NCI-H1417 (cell line): ENCODE measurements around the gene MGAT1.
A peak's percentile ranks its signal among the peaks of the same experiment; 100 is the strongest.

ENCODE experiments used
- DNase-seq, 3 experiments: peaks; one replicate each; lab custom pipeline; 2025; lab: John Stamatoyannopoulos, UW

Gene MGAT1

DNA sequence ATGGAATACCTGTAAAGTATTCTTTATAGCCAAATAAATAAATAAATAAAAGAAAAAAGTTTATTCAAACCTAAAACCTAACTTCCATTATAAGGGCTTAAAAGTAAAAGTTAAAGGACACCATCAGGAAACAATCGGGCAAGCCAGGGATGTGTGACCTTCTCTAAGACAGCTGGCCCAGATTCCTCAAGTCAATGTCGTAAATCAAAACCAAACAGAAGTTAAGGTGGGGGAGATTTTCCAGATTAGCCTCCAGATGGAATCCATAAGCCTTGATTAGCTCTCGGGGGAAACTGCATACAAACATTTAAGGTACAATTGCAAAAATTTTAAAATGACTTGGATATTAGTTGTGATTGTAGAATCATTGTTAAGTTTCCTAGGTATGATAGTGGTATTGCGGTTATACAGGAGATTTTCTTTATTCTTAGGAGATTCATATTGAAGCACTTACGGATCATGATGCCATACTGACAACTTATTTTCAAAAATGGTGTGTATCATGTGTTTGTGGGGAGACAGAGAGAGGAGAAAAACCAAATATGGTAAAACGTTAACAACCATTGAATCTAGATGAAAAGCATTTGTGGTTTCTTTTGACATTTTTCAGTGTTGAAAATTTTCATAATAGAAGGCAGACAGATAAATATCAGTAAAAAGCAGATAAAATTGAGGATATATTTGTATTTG lies 21.5 kb upstream of the MGAT1 start:
- no peak for DNase-seq

DNA sequence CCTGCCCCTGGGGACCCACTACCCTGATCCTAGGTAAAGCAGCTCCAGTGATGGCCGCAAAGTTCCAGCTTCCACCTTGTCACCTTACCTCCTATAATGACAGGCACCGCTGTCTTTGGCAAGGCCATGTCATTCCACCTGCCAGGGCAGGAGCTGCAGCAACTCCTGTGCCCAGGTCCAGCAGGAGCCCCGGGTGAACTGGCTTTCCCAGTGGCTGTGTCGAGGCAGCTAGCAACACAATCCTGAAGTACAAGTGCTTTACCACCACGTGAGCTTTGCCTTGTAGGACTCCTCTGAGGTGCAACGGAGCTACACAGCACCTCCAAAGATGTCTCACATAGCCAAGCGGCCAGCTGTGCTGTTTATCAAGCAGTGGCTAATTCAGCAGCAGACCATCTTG lies 20.7 kb upstream of the MGAT1 start:
- no peak for DNase-seq

DNA sequence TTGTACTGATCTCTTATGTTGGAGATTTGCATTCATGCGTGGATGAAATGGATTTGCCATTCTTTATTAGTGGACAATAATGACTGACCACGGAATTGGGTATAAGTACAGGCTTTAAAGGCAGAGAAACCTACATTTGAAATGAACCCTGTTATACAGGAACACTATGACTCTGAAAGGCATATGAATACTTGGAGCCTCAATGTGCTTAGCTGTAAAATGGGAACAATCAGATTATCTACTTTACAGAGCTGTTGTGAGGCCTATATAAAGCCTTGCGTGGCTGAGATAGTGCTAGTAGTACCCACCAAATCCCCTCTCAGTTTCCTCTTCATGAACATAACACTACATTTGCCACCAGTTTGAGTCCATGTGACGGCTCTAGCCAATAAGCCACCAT lies 18.9 kb upstream of the MGAT1 start:
- no peak for DNase-seq

DNA sequence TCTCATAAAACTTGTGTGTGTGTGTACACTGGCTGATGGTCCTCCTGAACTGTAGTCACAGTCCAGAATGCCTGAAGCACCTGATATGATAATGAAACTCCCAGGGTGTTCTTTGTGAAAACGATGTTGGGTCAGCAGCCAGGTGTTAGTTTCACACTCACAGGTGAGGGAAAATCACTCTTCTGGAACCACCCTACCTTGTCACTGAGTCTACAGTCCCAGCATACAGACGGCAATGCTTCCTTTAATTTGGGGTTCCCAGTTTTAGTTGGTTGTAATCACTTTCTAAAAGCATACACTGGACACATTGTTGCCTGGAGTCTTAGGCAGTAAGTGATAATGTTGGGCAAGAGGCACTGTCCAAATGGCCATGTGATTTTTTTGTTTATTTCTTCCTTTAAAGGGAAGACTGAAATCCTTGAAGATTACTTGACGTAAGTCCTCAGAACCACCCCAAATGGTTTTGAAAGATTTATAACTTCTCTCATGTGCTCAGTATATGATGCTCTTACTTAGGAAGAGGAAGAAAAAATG lies 18.2 kb upstream of the MGAT1 start:
- peak in 1 of 3 experiments; percentile 20 for DNase-seq

DNA sequence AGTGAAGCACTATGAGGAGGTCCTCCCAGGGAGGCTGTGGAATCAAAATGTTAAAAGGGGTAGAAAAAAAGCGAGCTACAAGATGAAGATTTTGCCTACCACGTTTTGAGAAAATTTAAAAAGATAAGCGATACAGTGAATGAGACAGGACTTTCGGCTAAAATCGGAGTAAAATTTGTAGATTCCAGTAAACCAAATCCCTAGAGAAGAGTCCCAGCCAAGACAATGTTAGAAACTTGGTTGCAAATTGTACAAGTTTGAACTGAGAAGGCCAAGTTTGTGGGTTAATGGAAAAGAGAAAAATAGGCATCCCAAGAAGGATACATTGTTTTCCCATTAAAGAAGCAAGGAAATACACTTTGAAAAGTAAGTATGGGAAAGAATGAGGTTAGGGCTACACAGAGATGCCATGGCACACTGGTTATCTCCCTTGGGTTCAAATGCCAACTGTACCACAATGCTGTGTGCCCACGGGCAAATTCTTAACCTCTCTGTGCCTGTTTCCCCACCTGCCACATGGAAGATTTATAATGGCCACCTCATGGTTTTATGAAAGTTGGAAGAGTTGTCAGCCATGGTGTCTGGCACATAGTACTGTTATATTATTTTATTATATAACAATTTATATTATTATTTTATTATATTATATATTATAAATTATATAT lies 16.2 kb upstream of the MGAT1 start:
- DNase-seq, result no peak

DNA sequence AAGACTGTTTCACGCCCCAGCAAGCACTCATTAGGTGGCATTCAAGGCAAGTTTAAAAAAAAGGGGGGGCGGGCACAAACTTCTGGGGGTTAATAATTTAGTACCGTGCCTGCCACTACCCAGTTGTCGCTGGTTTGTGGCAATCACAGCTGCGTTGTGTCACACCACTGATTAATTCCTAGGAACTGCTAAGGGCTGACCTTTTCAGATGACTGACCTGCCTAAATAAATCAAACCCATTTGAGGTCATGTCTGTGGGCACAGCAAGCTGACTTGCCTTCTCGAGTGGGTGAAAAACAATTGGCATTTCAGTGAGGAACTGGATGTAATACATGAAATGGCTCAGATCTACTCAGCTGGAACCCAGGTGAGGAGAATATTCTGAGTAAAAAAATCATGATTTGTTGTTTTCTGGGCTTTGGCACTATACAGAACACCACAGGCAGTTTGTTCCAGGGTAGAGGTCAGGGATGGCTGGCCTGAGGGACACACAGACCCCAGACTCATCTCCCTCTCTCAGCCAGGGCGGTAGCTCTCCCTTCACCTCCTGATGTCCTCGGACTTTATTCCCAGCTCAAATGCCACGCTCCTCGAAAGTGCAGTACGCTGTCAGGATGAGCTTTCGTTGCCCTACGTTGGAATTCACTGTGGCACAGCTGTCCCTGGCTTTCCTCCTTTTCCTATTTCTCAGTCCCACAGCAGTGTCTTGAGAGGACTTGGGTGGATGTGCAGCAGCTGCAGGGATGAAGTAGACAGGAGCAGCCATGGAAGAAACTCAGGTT lies 15.5 kb upstream of the MGAT1 start:
- no peak for DNase-seq

DNA sequence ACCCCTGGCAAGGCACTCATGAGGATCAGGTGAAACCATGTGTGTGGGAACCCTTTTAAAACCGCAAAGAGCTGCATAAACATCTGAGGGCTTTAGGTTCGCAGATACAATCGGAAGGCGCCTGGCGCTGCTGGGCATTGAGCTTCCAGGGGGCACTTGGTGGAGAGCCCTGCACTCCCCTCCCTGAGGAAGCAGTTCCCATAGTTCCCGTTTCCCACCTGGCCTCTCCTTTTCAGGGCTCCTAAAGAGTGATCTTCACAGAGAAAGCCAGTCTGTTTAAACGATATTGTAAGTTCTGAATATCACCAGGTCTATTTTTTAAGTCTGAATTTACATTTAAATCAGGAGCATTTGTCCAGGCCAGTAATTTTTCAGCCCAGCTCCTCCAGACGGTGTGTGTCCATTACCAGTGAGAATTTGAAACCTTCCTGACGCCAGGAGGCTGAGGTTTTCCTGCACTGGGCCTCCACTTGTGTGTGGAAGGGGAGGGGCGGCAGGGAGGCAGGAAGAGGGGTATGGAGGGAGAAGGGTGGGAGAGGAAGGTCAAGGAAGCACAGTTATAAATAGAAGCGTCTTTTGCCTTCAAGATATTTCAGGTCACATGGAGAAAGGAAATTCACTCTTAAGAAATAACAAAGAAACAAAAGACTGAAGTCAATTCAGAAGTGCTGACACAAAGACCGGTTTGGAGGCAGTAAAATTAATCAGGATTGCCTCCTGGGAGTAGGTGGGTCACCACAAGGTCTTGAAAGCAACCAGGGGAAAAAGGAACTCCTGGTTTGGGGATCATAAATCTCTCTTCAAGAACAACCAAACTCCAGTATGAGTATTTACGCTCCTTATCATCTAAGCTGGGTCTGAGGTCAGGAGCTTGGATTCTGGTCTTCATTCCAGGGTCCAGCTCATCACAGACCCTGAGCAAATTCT lies 14.3 kb upstream of the MGAT1 start:
- DNase-seq, result peak in 2 of 3 experiments; percentile 6 to 86

DNA sequence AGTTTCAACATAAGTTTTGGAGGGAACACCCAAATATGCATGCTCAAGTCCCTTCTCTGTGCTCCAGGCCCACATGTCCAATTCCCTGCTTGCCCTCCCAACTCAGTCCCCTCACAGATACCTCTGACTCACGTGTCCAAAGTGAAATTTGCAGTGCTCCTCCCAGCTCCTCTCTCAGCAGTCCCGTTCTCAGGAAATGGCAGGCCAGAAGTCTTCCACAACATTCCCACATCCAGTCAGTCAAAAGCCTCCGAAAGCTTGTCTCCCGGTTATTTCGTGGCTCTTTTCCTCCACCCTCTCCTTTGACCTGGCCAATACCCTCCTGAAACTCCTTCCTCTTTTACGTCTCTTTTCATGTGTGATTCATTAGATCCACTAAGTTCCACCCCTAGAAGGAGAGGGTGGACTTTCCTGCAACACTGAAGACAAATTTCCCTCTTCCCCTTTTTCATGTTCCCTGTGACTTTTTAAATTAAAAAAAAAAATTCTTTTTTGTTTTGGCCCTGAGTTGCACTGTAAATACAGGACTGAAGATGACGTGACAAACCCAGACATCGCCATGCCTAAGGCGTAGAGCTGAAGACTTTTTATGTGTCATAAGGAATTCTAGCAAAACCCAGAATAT lies 12.8 kb upstream of the MGAT1 start:
- no peak for DNase-seq

DNA sequence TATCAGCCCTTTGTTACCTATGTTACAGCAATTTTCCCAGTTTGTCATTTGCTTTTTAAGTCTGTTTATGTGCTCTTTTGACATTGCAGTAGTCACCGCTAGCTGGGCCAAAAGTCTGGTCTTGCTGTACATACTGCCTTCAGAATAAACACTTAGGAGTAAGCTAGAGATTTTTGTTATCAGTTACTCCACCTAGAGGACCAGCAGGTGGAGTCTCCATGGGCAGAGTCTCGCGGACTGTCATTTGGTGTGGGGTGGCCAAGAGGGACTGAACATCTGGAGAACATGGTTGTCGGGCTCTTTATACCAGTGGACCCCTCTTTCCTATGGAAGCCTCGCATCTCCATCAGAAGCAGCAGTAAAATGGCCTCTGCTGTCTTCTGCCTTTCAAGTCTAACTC lies 10.8 kb upstream of the MGAT1 start:
- DNase-seq, result no peak

DNA sequence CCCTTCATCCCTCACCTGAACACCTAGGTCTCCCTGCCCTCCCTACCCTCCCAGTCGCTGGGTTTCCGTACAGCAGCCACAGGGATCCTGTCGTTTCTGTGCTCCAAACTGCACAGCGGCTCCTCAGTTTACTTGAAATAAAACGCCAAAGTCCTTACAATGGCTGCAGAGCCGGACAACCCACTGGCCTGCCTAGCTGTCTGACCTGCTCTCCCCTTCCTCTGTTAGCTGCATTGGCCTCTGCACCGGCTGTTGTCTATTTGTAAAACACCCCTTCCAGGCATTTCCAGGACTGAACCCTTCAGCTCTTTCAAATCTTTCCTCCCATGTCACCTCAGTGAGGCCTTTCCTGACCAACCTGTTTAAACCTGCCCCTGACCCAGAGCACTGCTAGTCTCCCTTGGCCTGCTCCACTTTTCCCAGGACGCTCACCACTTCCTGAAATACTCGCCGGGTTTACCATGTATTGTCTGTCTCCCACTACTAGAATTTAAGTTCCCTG lies 9.1 kb upstream of the MGAT1 start:
- peak in 2 of 3 experiments; percentile 20 to 43 for DNase-seq

DNA sequence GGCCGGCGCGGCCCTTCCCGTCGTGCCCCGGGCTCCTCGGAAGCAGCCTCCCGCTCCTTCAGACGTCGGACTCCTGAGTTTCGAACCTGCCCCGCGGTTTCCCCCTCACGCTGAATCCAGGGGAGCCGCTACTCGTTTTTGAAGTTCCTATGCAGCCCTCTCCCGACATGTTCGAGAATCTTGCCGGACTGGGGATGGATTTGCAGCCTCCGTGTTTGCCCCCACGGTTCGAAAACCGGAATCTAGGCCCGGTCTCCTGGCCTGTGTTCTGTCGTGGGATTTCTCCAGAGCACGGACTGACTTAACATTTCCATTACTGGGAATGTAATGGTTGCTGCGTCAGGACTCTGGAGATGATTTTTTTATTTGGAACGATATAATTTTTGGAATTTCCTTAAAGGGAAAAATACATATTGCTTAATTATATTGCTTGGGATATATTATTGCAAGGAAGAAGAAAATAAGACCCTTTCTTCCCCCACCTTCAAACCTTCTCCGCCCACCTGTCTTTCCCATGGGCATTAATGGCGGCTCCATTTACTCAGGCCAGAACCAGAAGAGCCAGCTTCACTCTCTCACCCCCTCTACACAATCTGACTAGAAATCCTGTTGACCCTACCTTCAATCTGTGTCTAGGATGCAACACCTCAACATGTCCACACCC lies 8.5 kb upstream of the MGAT1 start:
- peak in 2 of 3 experiments; percentile 20 to 43 for DNase-seq

DNA sequence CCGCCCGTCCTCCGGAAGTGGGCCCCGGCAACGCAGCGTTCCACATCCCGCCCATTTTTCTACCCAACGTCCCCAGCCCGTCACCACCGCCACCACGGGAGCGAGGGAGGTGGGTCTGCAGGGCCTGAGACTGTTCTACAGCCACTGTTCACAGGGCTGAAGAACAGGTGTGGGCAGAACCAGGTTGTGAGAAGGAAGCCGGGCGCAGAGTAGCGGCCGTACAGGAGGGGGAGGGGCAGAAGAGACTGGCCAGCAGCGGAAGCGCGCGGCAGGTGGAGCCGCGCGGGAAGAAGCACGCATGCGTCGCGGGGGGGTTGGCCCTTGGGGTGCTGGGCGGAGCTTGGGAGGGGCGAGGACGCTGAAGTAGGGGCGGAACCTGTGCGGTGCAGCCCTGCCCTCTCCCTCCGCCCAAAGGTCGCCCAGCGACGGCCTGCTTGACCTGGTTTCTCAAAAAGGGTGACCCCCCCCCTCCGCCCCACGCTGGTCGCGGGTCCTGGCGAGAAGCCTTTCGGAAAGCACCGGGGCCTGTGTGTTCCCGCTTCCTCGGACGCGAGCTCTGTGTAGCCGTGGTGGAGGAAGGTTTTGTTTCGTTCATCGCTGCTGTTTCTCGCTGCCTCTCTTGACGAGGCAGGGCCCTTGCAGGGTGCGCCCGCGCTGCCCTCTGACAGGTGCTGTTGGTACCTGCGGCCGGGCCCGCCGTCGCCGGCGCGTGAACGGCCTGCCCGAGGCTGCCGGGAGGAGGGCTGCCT lies 7.8 kb upstream of the MGAT1 start:
- DNase-seq, result peak; percentile 92 to 95 (median 93)

DNA sequence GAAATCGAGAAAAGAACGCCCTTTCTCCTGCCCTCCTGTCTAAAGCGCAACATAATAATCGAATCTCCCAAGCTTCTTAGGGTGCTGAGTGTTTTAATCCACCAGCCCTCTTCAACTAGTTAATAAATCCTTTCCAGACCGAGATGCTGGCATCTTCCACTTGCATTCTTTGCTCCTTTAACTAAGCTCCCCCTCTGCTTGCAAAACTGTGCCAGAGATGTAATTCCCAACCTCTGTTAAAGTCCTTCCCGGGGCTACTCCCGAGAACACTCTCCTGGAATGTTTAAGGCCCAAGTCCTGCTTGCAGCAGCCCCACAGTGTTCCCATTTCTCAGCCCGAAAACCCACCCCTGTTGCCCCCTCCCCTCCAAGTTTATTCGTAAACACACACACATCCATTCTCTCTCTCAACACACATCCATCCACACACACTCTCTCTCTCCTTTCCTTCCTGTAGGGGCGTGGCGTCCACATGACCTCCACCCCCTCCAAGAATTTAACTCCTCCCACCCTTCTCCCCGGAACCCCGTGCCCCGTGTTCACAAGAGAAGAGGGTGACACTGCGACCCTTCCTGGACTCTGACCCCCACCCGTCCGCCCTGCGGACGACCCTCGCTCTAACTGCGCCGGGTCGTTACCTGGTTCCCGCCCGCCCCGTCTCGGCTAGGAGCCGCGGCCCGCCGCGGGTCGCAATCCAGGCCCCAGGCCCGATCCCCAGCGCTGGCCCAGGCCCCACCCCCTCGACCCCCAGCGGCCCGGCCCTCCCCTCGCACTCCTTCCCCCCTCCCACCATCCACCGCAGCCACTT lies 7.0 kb upstream of the MGAT1 start:
- DNase-seq, result peak; percentile 77 to 89 (median 86)

DNA sequence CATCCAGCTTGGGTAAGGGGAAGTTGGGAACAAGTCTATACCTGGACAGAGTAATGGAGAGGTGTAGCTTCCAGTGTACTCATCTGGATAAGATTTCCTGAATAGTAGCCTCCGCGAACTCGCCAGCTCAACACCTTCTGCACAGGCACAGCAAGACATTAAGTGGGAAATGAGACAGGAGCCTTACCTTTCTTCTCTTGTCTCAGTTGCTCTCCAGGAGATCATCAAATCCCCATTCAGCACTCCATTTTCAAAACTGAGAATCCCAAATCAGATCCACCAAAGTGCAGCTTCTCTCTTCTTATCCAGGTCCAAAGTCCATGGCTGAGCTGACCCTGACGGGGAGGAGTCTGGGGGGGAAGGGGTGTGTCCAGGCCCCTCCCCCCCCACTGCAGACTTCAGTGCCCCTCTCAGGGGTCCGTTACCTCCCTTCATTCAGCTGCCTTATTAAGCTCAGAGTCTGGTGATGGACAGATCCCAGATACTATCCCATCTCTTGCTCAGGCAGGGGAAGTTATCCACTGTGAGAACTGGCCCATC lies 5.9 kb upstream of the MGAT1 start:
- DNase-seq, result no peak

DNA sequence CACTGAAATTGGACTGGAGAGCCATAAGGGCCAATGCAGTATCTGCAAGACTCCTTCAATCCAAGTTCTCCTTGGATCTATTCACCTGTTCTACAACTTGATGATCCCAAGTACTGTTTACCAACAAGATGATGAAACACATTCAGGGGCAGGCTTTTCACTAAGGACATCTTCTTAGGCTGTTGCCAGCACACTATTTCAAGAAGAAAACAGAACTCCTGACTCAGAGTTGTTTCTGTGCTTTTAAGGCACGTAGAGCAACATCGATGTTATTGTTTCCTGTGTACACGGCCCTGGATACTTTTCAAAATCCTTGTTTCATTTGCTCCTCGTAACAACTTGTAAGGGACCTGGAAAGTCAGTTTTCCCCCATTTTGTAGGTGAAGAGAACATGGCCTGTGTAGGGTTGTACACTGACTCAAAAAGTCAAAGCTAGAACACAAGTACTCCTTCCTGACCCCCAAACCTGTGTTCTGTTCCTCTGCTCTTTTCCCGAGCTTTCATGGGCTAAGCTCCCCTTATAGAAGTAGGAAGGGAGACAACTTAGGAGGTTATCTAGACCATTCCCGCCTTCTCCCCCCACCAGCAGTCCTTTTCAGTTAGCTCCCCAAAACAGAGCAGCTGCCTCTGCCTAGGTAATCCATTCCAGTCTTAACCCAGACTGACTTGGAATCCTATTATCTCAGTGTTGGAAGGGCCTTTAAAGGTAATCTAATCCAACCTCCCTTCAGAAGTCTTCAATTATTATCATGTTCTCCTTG lies 5.2 kb upstream of the MGAT1 start:
- DNase-seq, result no peak

DNA sequence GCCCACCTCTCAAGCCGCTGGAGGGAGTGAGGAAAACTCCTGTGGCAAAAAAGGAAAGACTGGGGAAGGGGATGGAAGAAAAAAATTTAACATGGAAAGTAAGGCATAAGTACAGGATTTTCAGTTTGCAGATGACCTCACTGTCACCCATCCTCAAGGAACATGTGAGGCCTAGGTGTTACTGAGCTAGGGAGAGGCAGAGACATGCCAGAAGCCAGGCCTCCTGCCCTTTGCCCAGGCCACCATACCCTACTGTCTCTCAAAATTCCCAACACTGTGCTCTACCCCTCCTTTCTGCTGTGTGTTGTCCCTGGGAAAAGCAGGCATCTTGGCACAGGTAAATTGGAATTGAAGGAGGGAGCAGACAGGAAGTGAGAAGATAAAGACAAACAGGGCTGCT lies 4.4 kb upstream of the MGAT1 start:
- no peak for DNase-seq

DNA sequence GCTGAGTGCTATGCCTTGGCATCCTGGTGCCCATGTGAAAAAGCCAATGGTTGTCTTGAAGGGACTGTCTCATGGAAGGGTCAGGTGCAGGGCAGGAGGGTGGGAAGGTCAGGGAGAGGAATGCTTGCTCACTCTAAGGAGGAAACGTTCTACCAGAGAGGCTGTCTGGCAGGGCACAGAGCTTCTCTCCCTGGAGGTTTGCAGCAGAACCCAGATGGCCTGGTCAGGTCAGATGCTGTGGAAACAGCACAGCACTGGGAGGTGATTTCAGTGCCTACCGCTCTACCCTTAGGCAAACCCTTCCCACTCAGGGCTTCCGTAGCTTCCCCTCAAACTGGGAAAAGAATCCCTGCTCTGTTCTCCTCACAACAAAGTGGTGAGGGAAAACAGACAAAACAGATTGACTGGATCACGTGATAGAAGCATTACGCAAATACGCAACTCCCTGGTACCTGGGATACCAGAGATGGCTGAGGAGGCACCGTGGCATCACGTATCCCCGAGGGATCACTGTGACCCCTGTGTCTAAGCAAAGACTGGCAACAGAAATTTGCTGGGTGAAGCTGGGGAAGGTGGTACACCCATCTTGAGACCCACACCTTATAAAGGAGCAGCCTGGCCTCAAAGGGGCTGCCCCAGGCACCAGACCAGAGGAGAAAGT lies 3.9 kb upstream of the MGAT1 start:
- DNase-seq, result peak in 1 of 3 experiments; percentile 13
